Gastrocnemius medialis (tissue), 4 donors: ENCODE results near the gene NTN1. TPM values are rescaled to one million over a fixed set of nuclear protein-coding genes. Genes with fewer than 3 reads are reported as not detected.

Experiments used
- ATAC-seq, 2 donors: fragments of 150-250 bp; one replicate each; pipeline ENCODE4 v1.9.1; 2016
- DNase-seq, 2 donors: peaks; one replicate each; pipeline ENCODE4 v3.0.0-alpha.2; 2019
- H3K27ac ChIP-seq, 4 donors: fragments of 200-600 bp; sonication (generic); 1 replicate in 1 of 4; 2 replicates in 3 of 4; pipeline ENCODE4 v1.5.1; 2016 to 2018; ENCODE audit warnings: mild to moderate bottlenecking in 2 of 4, moderate library complexity in 1 of 4
- H3K27me3 ChIP-seq, 3 donors: fragments of 200-600 bp; sonication (generic) in 2 of 3; 1 replicate in 1 of 3; 2 replicates in 2 of 3; pipeline versions ENCODE4 v1.5.1 to v1.6.0; 2016 to 2019; ENCODE audit warnings: mild to moderate bottlenecking in 1 of 3, moderate library complexity in 1 of 3
- H3K36me3 ChIP-seq, 2 donors: fragments of 200-600 bp; sonication (generic) in 1 of 2; one replicate each; pipeline ENCODE4 v1.5.1; 2017 to 2018
- H3K4me1 ChIP-seq, 2 donors: fragments of 200-600 bp; sonication (generic) in 1 of 2; one replicate each; pipeline ENCODE4 v1.5.1; 2016 to 2017; ENCODE audit warnings: mild to moderate bottlenecking in 2 of 2
- H3K4me3 ChIP-seq, 4 donors: fragments of 200-600 bp; sonication (generic) in 3 of 4; 1 replicate in 1 of 4; 2 replicates in 3 of 4; pipeline ENCODE4 v1.5.1; 2016 to 2019; ENCODE audit warnings: mild to moderate bottlenecking in 2 of 4
- H3K9me3 ChIP-seq, 3 donors: fragments of 200-600 bp; sonication (generic) in 2 of 3; 1 replicate in 1 of 3; 2 replicates in 2 of 3; pipeline ENCODE4 v1.5.1; 2016 to 2019
- CTCF ChIP-seq, 5 experiments: fragments of 450-650 bp in 3 of 5; fragments of 200-600 bp in 2 of 5; sonication (generic) in 2 of 5; IDR thresholded peaks in 4 of 5; conservative IDR thresholded peaks in 1 of 5; 1 replicate in 4 of 5; 2 replicates in 1 of 5; pipeline ENCODE4 v1.5.1; 2016 to 2019; ENCODE audit warnings: antibody characterized with exemption in 5 of 5, mild to moderate bottlenecking in 3 of 5, moderate library complexity in 3 of 5
- POLR2A ChIP-seq, 2 donors: fragments of 450-650 bp; IDR thresholded peaks; one replicate each; pipeline ENCODE4 v1.6.1; 2017; ENCODE audit warnings: antibody characterized with exemption in 2 of 2, mild to moderate bottlenecking in 2 of 2, moderate library complexity in 2 of 2
- in situ Hi-C, 4 donors: fragments of 200-750 bp; cut with MboI; loops; one replicate each; pipeline versions ENCODE4 v1.15.0 to v1.8.0; 2017; ENCODE audit warnings: low sequenced_read_pairs in 4 of 4
- intact Hi-C: fragments of 100-400 bp; cut with DNase I; formaldehyde crosslinking; loops from one replicate; pipeline ENCODE4 v1.15.1; 2023; ENCODE audit warnings: low total_unique reads
- total RNA-seq, 4 donors: library from RNA; depleted of rRNA; stranded (reverse); fragments of >200 nt; gene quantifications; one replicate each; pipeline versions ENCODE4 v1.1.0 to v1.2.3, GENCODE V29; 2016

NTN1 gene
- total RNA-seq, 4 donors from 2014 or later: 0.76 to 4.1 (median 1.2) TPM

DNA sequence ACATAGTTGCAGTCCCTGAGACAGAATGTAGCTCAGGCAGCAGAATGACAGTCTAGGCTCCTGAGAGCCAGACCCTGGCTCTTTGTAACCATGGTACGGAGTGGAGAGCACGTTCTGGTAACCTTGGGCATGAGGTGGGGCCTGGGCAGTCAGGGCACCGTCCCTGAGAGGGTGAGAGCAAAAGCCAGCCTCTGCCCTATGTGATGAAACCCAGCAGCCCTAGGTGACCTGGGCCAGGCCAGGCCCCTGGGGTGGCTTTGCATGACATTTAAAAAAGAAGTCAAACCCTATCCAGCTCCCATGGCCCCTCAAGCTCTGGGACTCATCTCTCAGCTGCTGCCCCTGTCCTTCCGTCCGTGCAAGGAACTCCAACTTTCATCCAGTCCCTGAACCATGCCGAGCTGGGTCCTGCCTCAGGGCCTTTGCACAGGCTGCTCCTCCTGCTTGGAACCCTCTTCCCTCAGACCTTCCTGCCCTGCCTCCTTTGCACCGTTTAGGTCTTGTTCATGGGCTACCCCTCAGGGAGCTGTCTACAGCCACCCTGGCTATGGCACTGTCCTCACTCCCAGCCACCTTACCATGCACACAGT is 188.6 kb downstream of the NTN1 start:
- Histone ChIP-seq H3K4me1 (no peaks in the 10 kb centered on the region), H3K27ac (no peak overlapping the region), H3K4me3 (no peak overlapping the region), H3K36me3 (no peaks in the 10 kb centered on the region), H3K9me3 (no peaks in the 10 kb centered on the region), H3K27me3 (no peaks in the 10 kb centered on the region)
- no peak for TF ChIP-seq CTCF (IDR thresholded peaks at IDR 0.05 in 4 of 5, conservative IDR thresholded peaks at IDR 0.05 in 1 of 5)
- no peak for TF ChIP-seq POLR2A (IDR thresholded peaks at IDR 0.05)
- in situ Hi-C loops (no loop called here), intact Hi-C loops (no loop called here)
- DNase-seq: no peak
- no peak for ATAC-seq

DNA sequence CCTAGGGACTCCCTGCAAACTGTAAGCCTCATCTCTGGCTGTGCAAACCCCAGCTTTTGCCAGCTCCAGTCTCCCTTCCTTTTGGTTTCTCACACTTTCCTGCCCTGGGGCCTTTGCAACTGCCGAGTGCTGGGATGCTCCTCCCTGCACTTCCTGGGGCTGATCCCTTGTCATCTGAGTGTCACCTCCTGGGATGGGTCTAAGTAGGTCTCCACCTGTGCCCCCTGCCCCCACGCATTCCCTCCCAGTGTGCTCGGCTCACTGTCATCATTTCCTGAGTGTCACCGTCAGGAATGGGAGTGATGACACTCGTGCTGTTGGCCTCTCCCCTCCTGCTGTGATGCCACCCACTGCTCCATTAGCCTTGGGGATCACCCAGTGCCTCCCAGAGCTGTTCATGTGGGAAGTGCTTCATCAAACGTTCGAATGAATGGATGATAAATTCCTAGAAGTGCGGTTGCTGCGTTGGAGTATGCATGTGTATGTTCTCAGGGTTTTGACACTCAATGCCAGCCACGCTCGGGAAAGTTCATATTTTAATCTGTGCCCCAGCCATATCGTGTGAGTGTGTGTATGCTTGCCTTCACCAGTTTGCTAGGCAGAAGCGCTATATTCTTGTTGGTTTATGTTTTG is 189.9 kb downstream of the NTN1 start:
- TF ChIP-seq CTCF (IDR thresholded peaks at IDR 0.05 in 4 of 5, conservative IDR thresholded peaks at IDR 0.05 in 1 of 5) (no peak), POLR2A (IDR thresholded peaks at IDR 0.05) (no peak)
- Histone ChIP-seq H3K4me1 (no peaks in the 10 kb centered on the region), H3K36me3 (no peaks in the 10 kb centered on the region), H3K9me3 (peaks cover 3 to 6% (median 6%) of the 10 kb centered on the region in 3 donors), H3K4me3 (no peak overlapping the region), H3K27ac (no peak overlapping the region), H3K27me3 (no peaks in the 10 kb centered on the region)
- in situ Hi-C loops (no loop called here), intact Hi-C loops (no loop called here)
- DNase-seq (no peak), ATAC-seq (no peak)

DNA sequence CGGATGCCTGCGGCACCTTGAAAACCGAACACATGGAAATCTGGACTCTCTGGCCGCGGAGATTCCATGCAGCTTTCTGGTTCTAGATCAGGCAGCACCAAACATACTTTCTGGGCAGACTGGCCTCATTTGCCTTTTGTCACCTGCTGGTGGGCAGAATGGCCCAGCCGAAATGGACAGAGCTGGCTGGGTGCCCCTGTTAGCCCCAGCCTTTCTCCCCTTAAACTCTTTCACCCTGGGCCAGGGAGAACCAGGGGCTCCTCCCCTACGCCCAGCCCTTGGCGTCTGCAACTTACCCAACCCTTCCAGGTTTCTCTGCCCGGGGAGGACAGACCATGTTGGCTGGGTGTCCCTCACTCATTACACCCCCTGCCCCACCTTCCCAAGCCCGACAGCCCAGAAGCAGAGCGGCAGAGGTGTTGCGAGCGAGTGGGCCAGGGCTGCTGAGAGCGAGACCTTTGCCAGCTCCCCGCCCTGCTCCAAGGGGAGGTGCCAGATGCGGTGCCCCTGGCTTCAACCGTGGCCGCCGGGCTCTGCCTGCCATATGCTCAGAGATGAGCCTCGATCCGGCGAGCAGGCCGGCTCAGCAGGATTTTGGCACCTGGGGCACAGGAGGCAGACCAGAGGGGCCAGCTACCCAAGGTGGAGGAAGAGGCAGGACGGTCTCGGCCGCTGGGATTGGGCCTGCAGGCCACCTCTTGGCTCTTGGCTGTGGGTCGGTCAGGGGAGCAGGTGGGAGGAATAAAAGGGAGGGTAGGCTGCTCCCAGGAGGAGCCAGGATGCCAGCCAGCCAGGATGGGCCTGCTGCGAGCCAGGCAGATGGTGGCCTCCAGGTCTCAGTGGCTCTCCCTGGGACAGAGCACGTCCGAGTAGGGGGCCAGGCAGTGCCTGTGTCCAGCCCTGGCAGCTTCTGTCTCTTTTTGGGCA is 191.3 kb downstream of the NTN1 start:
- Histone ChIP-seq H3K27me3 (no peaks in the 10 kb centered on the region), H3K4me1 (peaks cover 0 to 4% of the 10 kb centered on the region in 2 donors), H3K9me3 (peaks cover 3 to 6% (median 6%) of the 10 kb centered on the region in 3 donors), H3K4me3 (no peak overlapping the region), H3K27ac (no peak overlapping the region), H3K36me3 (no peaks in the 10 kb centered on the region)
- no peak for ATAC-seq
- intact Hi-C loops (no loop called here), in situ Hi-C loops (no loop called here)
- TF ChIP-seq CTCF (IDR thresholded peaks at IDR 0.05 in 4 of 5, conservative IDR thresholded peaks at IDR 0.05 in 1 of 5) (no peak), POLR2A (IDR thresholded peaks at IDR 0.05) (no peak)
- DNase-seq: no peak

- in situ Hi-C loops: no loop called here
- no peaks in the 10 kb centered on the region for H3K36me3 ChIP-seq
- peaks cover 0 to 4% of the 10 kb centered on the region in 2 donors for H3K4me1 ChIP-seq
- no peak for ATAC-seq
- no peak overlapping the region for H3K4me3 ChIP-seq
- TF ChIP-seq CTCF (IDR thresholded peaks at IDR 0.05 in 4 of 5, conservative IDR thresholded peaks at IDR 0.05 in 1 of 5) (no peak), POLR2A (IDR thresholded peaks at IDR 0.05) (no peak)
- intact Hi-C loops: no loop called here
- H3K9me3 ChIP-seq: peaks cover 3 to 6% (median 6%) of the 10 kb centered on the region in 3 donors
- H3K27me3 ChIP-seq: no peaks in the 10 kb centered on the region
- H3K27ac ChIP-seq: no peak overlapping the region
- no peak for DNase-seq
These were observed 192.0 kb downstream of the NTN1 start for GRCh38 chr17:9213303-9213640.
